Bronchial epithelial cell (primary cell): ENCODE data around the gene PRDM2. TPM values are rescaled to one million over a fixed set of nuclear protein-coding genes. Genes with fewer than 3 reads are reported as not detected.

Experiments used
- DNase-seq: peaks from one replicate; pipeline ENCODE4 v3.0.0-alpha.2; 2010; ENCODE audit warnings: low read depth
- FAIRE-seq: peaks from 2 replicates; lab custom pipeline; 2011; peaks lifted over from hg19 to GRCh38; lab: Jason Lieb, UNC
- H3K27me3 ChIP-seq: 2 replicates; pipeline ENCODE4 v1.5.1; 2011; ENCODE audit warnings: low read length; ENCODE audit not compliant: control insufficient read depth, insufficient read depth
- H3K36me3 ChIP-seq: 2 replicates; pipeline ENCODE4 v1.5.1; 2011; ENCODE audit warnings: low read length; ENCODE audit not compliant: control insufficient read depth, insufficient read depth
- H3K4me3 ChIP-seq: 2 replicates; pipeline ENCODE4 v1.5.1; 2011; ENCODE audit warnings: mild to moderate bottlenecking, low read depth, low read length, control low read depth
- total RNA-seq: library from RNA; depleted of rRNA; stranded (reverse); fragments of >200 nt; gene quantifications from 2 replicates; pipeline ENCODE4 v1.2.1, GENCODE V29; 2014
- TF ChIP-seq, protein P1 (sequence below): IDR thresholded peaks from 2 replicates; pipeline ENCODE4 v1.5.1; 2011; ENCODE audit warnings: mild to moderate bottlenecking, moderate library complexity, low read length, control low read depth, inconsistent platforms; ENCODE audit not compliant: insufficient read depth, severe bottlenecking

The PRDM2 gene
- total RNA-seq, 1 donor from 2014 or later, result 7.1 TPM

DNA sequence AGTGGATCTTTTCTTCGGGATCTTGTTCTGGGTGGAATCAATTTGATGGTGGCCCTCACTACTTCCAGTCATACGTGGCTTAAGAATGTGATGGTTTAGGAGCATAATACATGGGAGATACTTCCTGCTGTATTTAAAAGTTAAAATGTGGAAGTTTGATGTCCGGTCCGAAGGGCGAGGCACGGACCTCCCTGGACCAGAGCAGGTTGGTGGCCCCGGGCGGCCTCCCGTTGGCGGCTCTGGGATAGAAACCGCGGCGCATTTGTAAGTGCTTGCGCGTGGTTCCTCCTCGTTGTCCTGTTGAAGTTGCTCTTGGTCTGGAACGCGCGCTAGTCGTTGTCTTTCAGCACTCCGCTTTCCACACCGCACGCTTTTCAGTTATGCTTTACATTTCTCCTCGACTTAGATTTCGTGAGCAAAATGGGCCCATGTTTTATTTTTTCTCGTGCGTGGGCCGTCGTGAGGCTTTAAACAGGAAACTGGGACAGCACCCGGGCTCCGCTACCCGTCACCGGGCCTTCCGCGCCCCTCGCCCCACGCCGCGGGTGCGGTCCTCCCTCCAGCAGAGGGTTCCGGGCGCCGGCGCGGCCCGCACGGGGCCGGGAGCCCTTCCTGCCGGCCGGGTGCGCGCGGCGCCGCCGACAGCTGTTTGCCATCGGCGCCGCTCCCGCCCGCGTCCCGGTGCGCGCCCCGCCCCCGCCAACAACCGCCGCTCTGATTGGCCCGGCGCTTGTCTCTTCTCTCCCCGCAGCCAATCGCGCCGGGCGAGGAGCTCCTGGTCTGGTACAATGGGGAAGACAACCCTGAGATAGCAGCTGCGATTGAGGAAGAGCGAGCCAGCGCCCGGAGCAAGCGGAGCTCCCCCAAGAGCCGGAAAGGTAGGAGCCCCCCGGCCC lies 48.9 kb downstream of the PRDM2 start:
- TF ChIP-seq, protein P1, sequence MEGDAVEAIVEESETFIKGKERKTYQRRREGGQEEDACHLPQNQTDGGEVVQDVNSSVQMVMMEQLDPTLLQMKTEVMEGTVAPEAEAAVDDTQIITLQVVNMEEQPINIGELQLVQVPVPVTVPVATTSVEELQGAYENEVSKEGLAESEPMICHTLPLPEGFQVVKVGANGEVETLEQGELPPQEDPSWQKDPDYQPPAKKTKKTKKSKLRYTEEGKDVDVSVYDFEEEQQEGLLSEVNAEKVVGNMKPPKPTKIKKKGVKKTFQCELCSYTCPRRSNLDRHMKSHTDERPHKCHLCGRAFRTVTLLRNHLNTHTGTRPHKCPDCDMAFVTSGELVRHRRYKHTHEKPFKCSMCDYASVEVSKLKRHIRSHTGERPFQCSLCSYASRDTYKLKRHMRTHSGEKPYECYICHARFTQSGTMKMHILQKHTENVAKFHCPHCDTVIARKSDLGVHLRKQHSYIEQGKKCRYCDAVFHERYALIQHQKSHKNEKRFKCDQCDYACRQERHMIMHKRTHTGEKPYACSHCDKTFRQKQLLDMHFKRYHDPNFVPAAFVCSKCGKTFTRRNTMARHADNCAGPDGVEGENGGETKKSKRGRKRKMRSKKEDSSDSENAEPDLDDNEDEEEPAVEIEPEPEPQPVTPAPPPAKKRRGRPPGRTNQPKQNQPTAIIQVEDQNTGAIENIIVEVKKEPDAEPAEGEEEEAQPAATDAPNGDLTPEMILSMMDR, result no peak
- DNase-seq, result peak; percentile 80
- peaks cover 2% of the 10 kb centered on the region for H3K36me3 ChIP-seq
- no peaks in the 10 kb centered on the region for H3K27me3 ChIP-seq
- H3K4me3 ChIP-seq, result peak overlapping the region; percentile 63
- FAIRE-seq, result no peak

- TF ChIP-seq, protein P1, result no peak
- Histone ChIP-seq H3K27me3 (no peaks in the 10 kb centered on the region), H3K4me3 (peak overlapping the region; percentile 63), H3K36me3 (peaks cover 4% of the 10 kb centered on the region)
- DNase-seq (peak; percentile 29), FAIRE-seq (no peak)
These were observed 49.8 kb downstream of the PRDM2 start for GRCh38 chr1:13749543-13750341.

DNA sequence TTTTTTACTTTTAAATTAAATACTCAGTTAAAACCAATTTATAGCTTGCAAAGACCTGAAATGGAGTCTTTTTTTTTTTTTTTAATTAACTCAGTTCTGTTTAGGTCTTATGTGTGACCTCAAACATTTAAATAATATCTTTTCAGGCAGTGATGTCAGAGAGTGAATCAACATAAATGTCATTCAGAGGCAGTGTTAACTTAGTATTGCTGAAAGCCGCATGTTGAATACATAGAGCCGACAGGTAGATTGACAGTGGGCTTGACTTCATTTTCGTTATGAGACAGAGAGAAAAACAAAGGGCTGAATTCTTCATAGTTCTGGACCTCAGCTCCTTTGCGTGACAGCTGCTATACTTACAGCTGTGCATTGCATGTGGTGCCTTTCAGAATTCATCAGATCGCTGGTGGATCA lies 51.5 kb downstream of the PRDM2 start:
- H3K27me3 ChIP-seq, result no peaks in the 10 kb centered on the region
- FAIRE-seq (no peak), DNase-seq (peak; percentile 52)
- no peak overlapping the region for H3K4me3 ChIP-seq
- H3K36me3 ChIP-seq, result peaks cover 4% of the 10 kb centered on the region
- TF ChIP-seq, protein P1, result no peak

- TF ChIP-seq, protein P1, result no peak
- peaks cover 4% of the 10 kb centered on the region for H3K36me3 ChIP-seq
- H3K4me3 ChIP-seq, result no peak overlapping the region
- H3K27me3 ChIP-seq, result no peaks in the 10 kb centered on the region
- DNase-seq (no peak), FAIRE-seq (no peak)
These were observed 52.0 kb downstream of the PRDM2 start for GRCh38 chr1:13751985-13752384.

- TF ChIP-seq, protein P1, result no peak
- H3K4me3 ChIP-seq, result no peak overlapping the region
- peaks cover 4% of the 10 kb centered on the region for H3K36me3 ChIP-seq
- no peak for FAIRE-seq
- no peak for DNase-seq
- no peaks in the 10 kb centered on the region for H3K27me3 ChIP-seq
These were observed 52.9 kb downstream of the PRDM2 start for GRCh38 chr1:13752852-13753251.
